Activated CD8-positive, alpha-beta memory T cell treated with anti-CD3 and anti-CD28 coated beads, Interleukin-2, amount 50 U/mL, for 1 hour (primary cell): ENCODE measurements around the gene KRT16.
"Not testable (repeated sequence)": the region's sequence is repeated elsewhere in the genome, so short reads cannot be mapped to it uniquely, and the experiment has no call there.

Source experiments
- DNase-seq: peaks from one replicate; pipeline ENCODE4 v3.0.0-alpha.2; 2020; ENCODE audit errors: extremely low read depth

The KRT16 gene

GRCh38 chr17:41614767-41615166, 2.2 kb upstream of the KRT16 start:
- DNase-seq = not testable (repeated sequence)

GRCh38 chr17:41614098-41614497, 1.5 kb upstream of the KRT16 start:
- DNase-seq = no peak

- no peak for DNase-seq
These were observed 913 bp upstream of the KRT16 start for GRCh38 chr17:41613277-41614082.

- DNase-seq = no peak
These were observed 1.5 kb downstream of the KRT16 start for GRCh38 chr17:41610965-41611640.

GRCh38 chr17:41610061-41610517, 2.5 kb downstream of the KRT16 start:
- not testable (repeated sequence) for DNase-seq

GRCh38 chr17:41606930-41607329, 5.6 kb downstream of the KRT16 start:
- DNase-seq = not testable (repeated sequence)

- no peak for DNase-seq
These were observed 10.0 kb downstream of the KRT16 start for GRCh38 chr17:41602524-41602923.

- no peak for DNase-seq
These were observed 12.2 kb downstream of the KRT16 start for GRCh38 chr17:41600318-41600717.

DNA sequence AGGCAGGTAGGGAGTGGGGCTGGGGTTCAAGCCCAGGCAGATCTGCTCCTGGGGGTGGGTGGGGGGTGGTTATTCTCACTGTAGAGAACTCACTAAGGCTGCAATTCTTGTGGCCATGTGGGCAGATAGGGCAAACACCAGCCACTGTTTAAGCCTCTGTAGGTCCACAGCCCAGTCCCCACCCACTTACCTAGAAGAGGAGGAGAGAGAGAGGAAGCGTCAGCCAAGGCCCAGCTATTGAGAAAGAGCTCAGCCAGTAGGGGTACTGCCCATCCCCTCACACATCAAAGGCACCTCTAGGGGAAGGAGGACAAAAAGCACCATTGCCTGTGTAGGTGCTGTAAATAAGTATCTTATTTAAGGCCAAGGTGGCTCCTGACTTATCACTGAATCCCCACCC, 12.9 kb downstream of the KRT16 start:
- DNase-seq = no peak

GRCh38 chr17:41595585-41595984, 17.0 kb downstream of the KRT16 start:
- DNase-seq = no peak

DNA sequence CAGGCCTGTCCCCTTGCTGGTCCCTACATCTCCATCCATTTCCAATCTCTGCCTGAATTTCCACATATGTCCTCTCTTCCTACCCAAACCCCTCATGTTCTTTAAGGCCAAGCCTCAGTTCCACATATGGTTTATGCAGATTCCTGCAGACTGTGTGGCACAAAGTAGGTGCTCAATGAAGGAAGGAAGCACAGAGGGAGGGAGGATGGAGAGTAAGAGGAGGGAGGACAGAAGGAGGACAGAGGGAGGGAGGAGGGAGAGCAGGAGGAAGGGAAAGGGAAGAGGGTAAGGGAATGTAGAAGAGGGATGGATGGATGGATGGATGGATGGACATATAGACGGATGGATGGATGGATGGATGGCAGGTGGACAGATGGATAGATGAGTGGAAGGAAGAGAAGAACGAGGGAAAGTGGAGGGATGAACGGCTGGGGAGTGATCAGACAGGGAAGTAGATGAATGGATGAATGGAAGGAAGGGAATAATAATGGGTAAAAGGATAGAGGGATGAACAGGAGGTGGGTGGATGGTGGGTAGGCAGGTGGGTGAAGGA, 18.1 kb downstream of the KRT16 start:
- no peak for DNase-seq

- DNase-seq = no peak
These were observed 19.1 kb downstream of the KRT16 start for GRCh38 chr17:41593306-41593981.

DNA sequence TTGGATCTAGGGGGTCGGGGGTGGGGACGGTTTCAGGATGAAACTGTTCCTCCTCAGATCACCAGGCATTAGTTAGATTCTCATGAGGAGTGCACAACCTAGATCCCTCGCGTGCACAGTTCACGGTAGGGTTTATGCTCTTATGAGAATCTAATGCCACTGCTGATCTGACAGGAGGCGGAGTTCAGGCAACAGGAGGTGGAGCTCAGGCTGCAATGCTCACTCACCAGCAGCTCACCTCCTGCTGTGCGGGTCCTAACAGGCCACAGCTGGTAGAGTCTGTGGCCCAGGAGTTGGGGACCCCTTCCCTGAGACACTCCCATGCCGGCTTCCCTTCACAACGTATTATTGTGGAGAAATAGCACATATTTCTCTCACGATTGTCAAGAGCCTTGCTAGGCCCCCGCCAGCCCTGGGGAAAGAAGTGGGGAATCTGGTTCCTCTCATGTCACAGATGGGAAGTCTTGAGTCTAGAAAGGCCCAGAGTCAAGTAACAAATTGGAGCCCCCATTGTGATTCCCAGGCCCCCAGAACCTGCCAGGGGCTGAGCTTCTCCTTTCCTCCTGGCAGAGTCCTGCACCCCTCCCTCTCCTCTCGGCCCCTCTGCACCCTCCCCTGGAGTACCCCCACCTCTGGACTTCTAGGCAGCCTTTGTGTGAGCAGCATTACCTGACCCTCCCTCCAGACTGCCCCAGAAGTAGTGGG, 19.8 kb downstream of the KRT16 start:
- DNase-seq = no peak

GRCh38 chr17:41589301-41589700, 23.3 kb downstream of the KRT16 start:
- no peak for DNase-seq

- no peak for DNase-seq
These were observed 24.3 kb downstream of the KRT16 start for GRCh38 chr17:41588126-41588810.

- no peak for DNase-seq
These were observed 25.6 kb downstream of the KRT16 start, which contains the start of gene KRT14 for GRCh38 chr17:41586863-41587495. KRT14 (minus strand) TSS chr17:41586895; CDS start chr17:41586834, 61 bp downstream.

- no peak for DNase-seq
These were observed 27.1 kb downstream of the KRT16 start for GRCh38 chr17:41585301-41586056.

DNA sequence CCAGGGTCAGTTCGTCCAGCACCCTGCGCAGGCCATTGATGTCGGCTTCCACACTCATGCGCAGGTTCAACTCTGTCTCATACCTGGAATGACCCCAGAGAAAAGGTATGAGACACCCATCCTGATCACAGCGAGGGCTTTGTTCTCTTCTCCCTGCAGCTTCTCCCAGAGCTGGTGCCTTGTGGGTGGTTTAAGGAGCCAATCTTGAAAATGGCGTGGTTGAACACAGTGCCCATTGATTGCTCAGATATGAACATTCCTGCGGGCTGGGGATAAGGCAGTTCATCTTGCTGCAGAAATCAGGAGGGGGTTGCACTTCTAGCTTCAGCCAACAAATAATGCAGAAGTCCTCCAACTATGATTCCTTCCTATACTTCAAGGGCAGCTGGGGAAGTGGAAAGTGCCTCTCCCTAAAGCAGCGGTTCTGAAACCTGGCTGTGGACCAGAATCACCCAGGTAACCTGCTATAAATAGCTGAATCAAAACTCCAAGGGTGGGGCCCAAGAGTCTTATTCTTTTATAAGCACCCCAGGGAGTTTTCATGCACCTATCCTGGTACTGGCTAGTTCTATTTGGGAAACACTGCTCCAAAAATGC, 28.1 kb downstream of the KRT16 start:
- DNase-seq = not testable (repeated sequence)
